K562 (cell line): ENCODE data around the gene ARMCX1. TPM values are rescaled to one million over a fixed set of nuclear protein-coding genes. Genes with fewer than 3 reads are reported as not detected.

Experiments
- ATAC-seq: fragments of 200-7000 bp; cut with Tn5 transposase; 3 replicates; pipeline ENCODE4 v1.9.1; 2020; ENCODE audit warnings: moderate library complexity
- BruUV-seq: library from RNA; stranded (reverse); fragments of 400-500 nt; replicated peaks from 2 replicates; lab custom pipeline; 2021; lab: Mats Ljungman, UMichigan
- CTCF ChIA-PET: fragments of 300-600 bp; formaldehyde crosslinking; extraction: SDS; loops from one replicate; lab custom pipeline; 2021; ENCODE audit warnings: low intra/inter-chr PET ratio; lab: Yijun Ruan, JAX
- POLR2A ChIA-PET: fragments of 300-600, 350-650 bp; sonication (Branson Sonifier 250); formaldehyde crosslinking; extraction: SDS; loops from one replicate; lab custom pipeline; 2021; ENCODE audit warnings: antibody characterized with exemption, inconsistent platforms; lab: Yijun Ruan, JAX
- DNase-seq, 4 experiments: peaks; one replicate each; pipeline versions ENCODE4 v3.0.0 to v3.0.0-alpha.2; 2011 to 2018; ENCODE audit warnings: low spot score in 3 of 4, mixed read lengths in 3 of 4; ENCODE audit errors: extremely low read depth in 1 of 4
- FAIRE-seq: peaks from 2 replicates; lab custom pipeline; 2011; peaks lifted over from hg19 to GRCh38; lab: Jason Lieb, UNC
- H2AFZ ChIP-seq: 2 replicates; pipeline ENCODE4 v1.6.0; 2011; ENCODE audit warnings: low read depth, low read length, control low read depth, inconsistent platforms
- H3K27ac ChIP-seq: fragments of 200-600 bp; 3 replicates; pipeline ENCODE4 v1.8.0; 2011; ENCODE audit warnings: low read depth, mild to moderate bottlenecking, control low read depth, inconsistent platforms, low read length, moderate library complexity, mixed read lengths; ENCODE audit errors: extremely low read depth
- H3K27me3 ChIP-seq, 2 experiments: fragments of 300-600 bp in 1 of 2; 2 replicates in 1 of 2; 3 replicates in 1 of 2; pipeline versions ENCODE4 v1.6.0 to v1.8.0; 2011; ENCODE audit warnings: inconsistent platforms in 2 of 2, low read length in 2 of 2, mild to moderate bottlenecking in 1 of 2, mixed read lengths in 1 of 2, moderate library complexity in 1 of 2; ENCODE audit not compliant: control insufficient read depth in 2 of 2, insufficient read depth in 2 of 2
- H3K36me3 ChIP-seq: fragments of 300-600 bp; 3 replicates; pipeline ENCODE4 v1.8.0; 2011; ENCODE audit warnings: mild to moderate bottlenecking, low read length, inconsistent platforms; ENCODE audit not compliant: control insufficient read depth, insufficient read depth
- H3K4me1 ChIP-seq, 2 experiments: fragments of 200-600 bp in 1 of 2; replicated peaks in 1 of 2; 2 replicates in 1 of 2; 3 replicates in 1 of 2; pipeline versions ENCODE4 v1.5.1 to v1.8.0; 2011; ENCODE audit warnings: inconsistent platforms in 2 of 2, low read length in 2 of 2, mild to moderate bottlenecking in 1 of 2, mixed read lengths in 1 of 2, moderate library complexity in 1 of 2; ENCODE audit not compliant: control insufficient read depth in 2 of 2, insufficient read depth in 2 of 2
- H3K4me2 ChIP-seq: 2 replicates; pipeline ENCODE4 v1.6.1; 2011; ENCODE audit warnings: low read length, control low read depth, inconsistent platforms, mixed read lengths; ENCODE audit not compliant: insufficient read depth
- H3K4me3 ChIP-seq: fragments of 200-600 bp; sonication (generic), shearing (Covaris generic); 2 replicates; pipeline ENCODE4 v1.5.1; 2016; ENCODE audit warnings: control low read depth, inconsistent platforms
- H3K79me2 ChIP-seq: fragments of 200-600 bp; 3 replicates; pipeline ENCODE4 v1.8.0; 2011; ENCODE audit warnings: low read length, inconsistent platforms; ENCODE audit not compliant: control insufficient read depth, insufficient read depth
- H3K9ac ChIP-seq, 2 experiments: 2 replicates each; pipeline versions ENCODE4 v1.6.0 to v1.6.1; 2011; ENCODE audit warnings: low read depth in 2 of 2, low read length in 2 of 2, control low read depth in 1 of 2, inconsistent platforms in 1 of 2, mild to moderate bottlenecking in 1 of 2, mixed read lengths in 1 of 2; ENCODE audit not compliant: insufficient read depth in 1 of 2
- H3K9me1 ChIP-seq: one replicate; pipeline ENCODE4 v1.6.0; 2011; ENCODE audit warnings: inconsistent platforms, mild to moderate bottlenecking, low read length, moderate library complexity; ENCODE audit not compliant: control insufficient read depth, insufficient read depth
- H3K9me3 ChIP-seq: replicated peaks from 2 replicates; pipeline ENCODE4 v1.5.1; 2011; ENCODE audit warnings: low read depth, low read length, inconsistent platforms; ENCODE audit not compliant: control insufficient read depth, insufficient read depth
- H4K20me1 ChIP-seq: replicated peaks from 2 replicates; pipeline ENCODE4 v1.6.1; 2011; ENCODE audit warnings: low read length, inconsistent platforms, mixed read lengths; ENCODE audit not compliant: control insufficient read depth, insufficient read depth
- DEAF1 ChIP-seq: fragments of 450-650 bp; formaldehyde crosslinking; IDR thresholded peaks from 2 replicates; pipeline ENCODE4 v1.4.0; 2020; ENCODE audit warnings: mild to moderate bottlenecking, moderate library complexity
- E2F8 ChIP-seq: fragments of 450-650 bp; IDR thresholded peaks from 2 replicates; pipeline ENCODE4 v1.7.1; 2018; ENCODE audit warnings: mild to moderate bottlenecking, low read depth; ENCODE audit not compliant: partially characterized antibody
- FOXA3 ChIP-seq, 2 experiments: fragments of 450-650 bp in 1 of 2; sonication (generic) in 1 of 2; formaldehyde crosslinking; IDR thresholded peaks in 1 of 2; conservative IDR thresholded peaks in 1 of 2; 2 replicates each; pipeline versions ENCODE4 v1.4.0 to v1.8.0; 2020 to 2022; ENCODE audit warnings: mild to moderate bottlenecking in 2 of 2, missing genetic modification reagents in 1 of 2
- HMG20B ChIP-seq: fragments of 250-450 bp; sonication (Bioruptor Pico); IDR thresholded peaks from 2 replicates; pipeline ENCODE4 v1.5.0; 2021; ENCODE audit warnings: mild to moderate bottlenecking
- IFI16 ChIP-seq: fragments of 250-450 bp; sonication (Bioruptor Pico); IDR thresholded peaks from 2 replicates; pipeline ENCODE4 v2.1.2; 2022; ENCODE audit warnings: mild to moderate bottlenecking, inconsistent platforms
- JUND ChIP-seq, 2 experiments: IDR thresholded peaks; 2 replicates in 1 of 2; 3 replicates in 1 of 2; pipeline ENCODE4 v1.6.1; 2011; ENCODE audit warnings: borderline replicate concordance in 2 of 2, low read depth in 2 of 2, low read length in 2 of 2, improper control_type of control experiment in 1 of 2, missing biosample characterization in 1 of 2, missing genetic modification characterization in 1 of 2, missing genetic modification reagents in 1 of 2
- KLF13 ChIP-seq: fragments of 450-650 bp; IDR thresholded peaks from 2 replicates; pipeline ENCODE4 v1.6.1; 2016; ENCODE audit warnings: missing genetic modification characterization, low read depth, mild to moderate bottlenecking, missing compliant biosample characterization, moderate library complexity, borderline replicate concordance
- LARP7 ChIP-seq: fragments of 450-650 bp; IDR thresholded peaks from 2 replicates; pipeline ENCODE4 v1.6.1; 2016
- MLLT1 ChIP-seq, 2 experiments: fragments of 450-650 bp; IDR thresholded peaks; 2 replicates each; pipeline ENCODE4 v1.6.1; 2016
- SMARCA4 ChIP-seq: fragments of 450-650 bp; IDR thresholded peaks from 2 replicates; pipeline ENCODE4 v1.6.1; 2016
- U2AF1 ChIP-seq: fragments of 200-400 bp; formaldehyde crosslinking; optimal IDR thresholded peaks from 2 replicates; pipeline ENCODE3; 2017; ENCODE audit warnings: mild to moderate bottlenecking, low read depth, low read length, moderate library complexity
- ZNF239 ChIP-seq: fragments of 250-450 bp; sonication (Bioruptor Pico); IDR thresholded peaks from 2 replicates; pipeline ENCODE4 v1.4.0; 2020; ENCODE audit warnings: mild to moderate bottlenecking
- WGBS: fragments of 100-300 bp; shearing (Covaris generic); methylation state at CpG from one replicate; pipeline ENCODE4 v1.1.6; 2016; ENCODE audit warnings: low coverage, mixed read lengths; ENCODE audit not compliant: insufficient coverage; ENCODE audit errors: missing lambda C conversion rate; 5-methylcytosine and 5-hydroxymethylcytosine counted together
- in situ Hi-C: fragments of 300-500 bp; cut with MboI; formaldehyde crosslinking; loops from 4 replicates; pipeline ENCODE4 v1.15.0; 2018; ENCODE audit warnings: inconsistent platforms, mixed read lengths
- intact Hi-C: fragments of 100-400 bp; cut with micrococcal nuclease; formaldehyde crosslinking; loops from 2 replicates; pipeline ENCODE4 v1.14.2; 2022
- polyA plus RNA-seq, 8 experiments: library from polyadenylated mRNA; depleted of rRNA in 4 of 8; stranded (reverse) in 5 of 8; unstranded in 3 of 8; fragments of >200 nt; fragmentation: Nextera tagmentation in 2 of 8; fragmentation: Illumina TruSeq in 1 of 8; extraction: Ambion mirVana in 2 of 8; extraction: Trizol in 1 of 8; gene quantifications; 2 replicates each; pipeline versions ENCODE4 v1.2.1 to v1.2.3, GENCODE V29; 2011 to 2014; ENCODE audit warnings: inconsistent platforms in 1 of 8, missing spikeins in 1 of 8
- total RNA-seq, 7 experiments: library from RNA; depleted of rRNA in 6 of 7; stranded (reverse); fragments of >200 nt in 6 of 7; fragmentation: Illumina TruSeq in 2 of 7; extraction: Trizol in 2 of 7; gene quantifications; 2 replicates each; pipeline versions ENCODE4 v1.2.1 to v1.2.3, GENCODE V29; 2011 to 2021; ENCODE audit warnings: low replicate concordance in 1 of 7

Gene ARMCX1
- total and polyA plus RNA-seq, 9 of the 15 experiments (the other 6 are each of a cell fraction or from before 2014, with no cell fraction given): 0.10 to 0.70 (median 0.51) TPM

- Histone ChIP-seq H3K9ac (no peak overlapping the region), H3K9me1 (no peaks in the 10 kb centered on the region), H3K9me3 (no peaks in the 10 kb centered on the region), H3K4me2 (no peak overlapping the region), H3K4me3 (no peak overlapping the region), H4K20me1 (no peaks in the 10 kb centered on the region), H3K79me2 (no peaks in the 10 kb centered on the region), H3K36me3 (no peaks in the 10 kb centered on the region), H3K27ac (no peak overlapping the region), H2AFZ (no peak overlapping the region), H3K4me1 (no peaks in the 10 kb centered on the region), H3K27me3 (no peaks in the 10 kb centered on the region)
- ChIA-PET POLR2A (no interaction called here), CTCF (no interaction called here)
- DNase-seq (no peak), FAIRE-seq (no peak), ATAC-seq (no peak)
- intact Hi-C loops: no loop called here
- no TSS peak for BruUV-seq
- 0% methylated on average over 2 of the region's 7 CpGs for WGBS
- in situ Hi-C loops: no loop called here
- no peak for TF ChIP-seq FOXA3 (CRISPR knock-in tag; conservative IDR thresholded peaks at IDR 0.05 in 1 of 2, IDR thresholded peaks at IDR 0.05 in 1 of 2)
- TF ChIP-seq ZNF239 (CRISPR knock-in tag): no peak
- no peak for TF ChIP-seq KLF13 (tag)
- TF ChIP-seq DEAF1 (CRISPR knock-in tag): no peak
- no peak for TF ChIP-seq E2F8
- no peak for TF ChIP-seq U2AF1
- TF ChIP-seq MLLT1 (IDR thresholded peaks at IDR 0.05): no peak
- no peak for TF ChIP-seq LARP7
- no peak for TF ChIP-seq JUND (IDR thresholded peaks at IDR 0.05; ENCODE audit: borderline replicate concordance, low read depth, low read length)
- no peak for TF ChIP-seq JUND (tag; IDR thresholded peaks at IDR 0.05; ENCODE audit: borderline replicate concordance, low read depth, low read length)
- TF ChIP-seq IFI16 (CRISPR knock-in tag): no peak
- no peak for TF ChIP-seq HMG20B (CRISPR knock-in tag)
- no peak for TF ChIP-seq SMARCA4
These were observed 51.7 kb downstream of the ARMCX1 start for GRCh38 chrX:101602077-101602476.
